SJSA1 (cell line): ENCODE data around the gene RXFP1. TPM values are rescaled to one million over a fixed set of nuclear protein-coding genes. Genes with fewer than 3 reads are reported as not detected.

Experiments used
- DNase-seq, 2 experiments: peaks; one replicate each; pipeline ENCODE4 v3.0.0-alpha.2; 2015 to 2020; ENCODE audit warnings: low spot score in 2 of 2, low read depth in 1 of 2
- H3K27ac ChIP-seq: fragments of 250-450 bp; sonication (Bioruptor Pico); 2 replicates; pipeline ENCODE4 v1.5.1; 2020; ENCODE audit warnings: mild to moderate bottlenecking, moderate library complexity
- H3K27me3 ChIP-seq: fragments of 250-450 bp; sonication (Bioruptor Pico); replicated peaks from 2 replicates; pipeline ENCODE4 v1.5.1; 2020; ENCODE audit warnings: mild to moderate bottlenecking, moderate library complexity
- H3K36me3 ChIP-seq: fragments of 250-450 bp; sonication (Bioruptor Pico); 2 replicates; pipeline ENCODE4 v1.5.1; 2020; ENCODE audit warnings: mild to moderate bottlenecking
- H3K4me1 ChIP-seq: fragments of 250-450 bp; sonication (Bioruptor Pico); replicated peaks from 2 replicates; pipeline ENCODE4 v1.6.1; 2021; ENCODE audit warnings: mild to moderate bottlenecking
- H3K4me3 ChIP-seq: fragments of 250-450 bp; sonication (Bioruptor Pico); 2 replicates; pipeline ENCODE4 v1.5.1; 2020; ENCODE audit warnings: mild to moderate bottlenecking
- H3K9me3 ChIP-seq: fragments of 250-450 bp; sonication (Bioruptor Pico); replicated peaks from 2 replicates; pipeline ENCODE4 v1.5.1; 2020; ENCODE audit warnings: mild to moderate bottlenecking
- total RNA-seq: library from RNA; depleted of rRNA; stranded (reverse); fragments of >200 nt; shearing (Covaris generic); gene quantifications from 2 replicates; pipeline ENCODE4 v1.2.3, GENCODE V29; 2014

Gene RXFP1
- total RNA-seq, 1 experiment from 2014 or later, result 2.2 TPM

- DNase-seq, result no peak
- Histone ChIP-seq H3K27me3 (no peaks in the 10 kb centered on the region), H3K27ac (no peak overlapping the region), H3K9me3 (no peaks in the 10 kb centered on the region), H3K4me1 (no peaks in the 10 kb centered on the region), H3K4me3 (no peak overlapping the region), H3K36me3 (no peaks in the 10 kb centered on the region)
Observed at GRCh38 chr4:158571736-158572135, 50.1 kb downstream of the RXFP1 start.

GRCh38 chr4:158572608-158573007 lies 50.9 kb downstream of the RXFP1 start:
- Histone ChIP-seq H3K4me3 (no peak overlapping the region), H3K27ac (no peak overlapping the region), H3K4me1 (no peaks in the 10 kb centered on the region), H3K9me3 (no peaks in the 10 kb centered on the region), H3K36me3 (no peaks in the 10 kb centered on the region), H3K27me3 (0 out of 2 replicates have a peak, but pooled peaks cover 3% of the 10 kb centered on the region)
- DNase-seq, result no peak

DNA sequence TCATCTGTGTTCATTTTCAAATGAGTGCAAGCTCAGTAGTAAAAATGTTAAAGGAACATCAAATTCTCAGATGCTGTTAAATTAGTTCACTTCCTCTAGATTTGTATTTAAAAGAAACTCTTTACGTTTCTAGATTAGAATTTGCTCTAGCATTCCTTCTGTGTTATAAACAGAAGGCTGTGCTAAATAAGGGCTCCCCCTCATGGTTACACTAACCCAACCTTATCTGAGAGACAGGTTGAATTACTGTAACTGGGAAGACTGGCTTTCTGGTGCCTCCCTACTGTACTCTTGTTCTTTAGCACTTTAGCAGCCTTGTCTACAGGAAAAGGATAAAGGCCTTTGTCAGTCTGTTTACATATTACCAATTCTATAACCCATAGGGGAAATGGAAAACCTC lies 56.8 kb downstream of the RXFP1 start:
- Histone ChIP-seq H3K27ac (no peak overlapping the region), H3K36me3 (no peaks in the 10 kb centered on the region), H3K9me3 (no peaks in the 10 kb centered on the region), H3K4me3 (no peak overlapping the region), H3K4me1 (no peaks in the 10 kb centered on the region), H3K27me3 (peaks cover 7% of the 10 kb centered on the region)
- no peak for DNase-seq

GRCh38 chr4:158580064-158580463 lies 58.4 kb downstream of the RXFP1 start:
- no peaks in the 10 kb centered on the region for H3K36me3 ChIP-seq
- H3K4me1 ChIP-seq, result no peaks in the 10 kb centered on the region
- peaks cover 7% of the 10 kb centered on the region for H3K27me3 ChIP-seq
- DNase-seq, result no peak
- H3K4me3 ChIP-seq, result no peak overlapping the region
- no peak overlapping the region for H3K27ac ChIP-seq
- H3K9me3 ChIP-seq, result no peaks in the 10 kb centered on the region

DNA sequence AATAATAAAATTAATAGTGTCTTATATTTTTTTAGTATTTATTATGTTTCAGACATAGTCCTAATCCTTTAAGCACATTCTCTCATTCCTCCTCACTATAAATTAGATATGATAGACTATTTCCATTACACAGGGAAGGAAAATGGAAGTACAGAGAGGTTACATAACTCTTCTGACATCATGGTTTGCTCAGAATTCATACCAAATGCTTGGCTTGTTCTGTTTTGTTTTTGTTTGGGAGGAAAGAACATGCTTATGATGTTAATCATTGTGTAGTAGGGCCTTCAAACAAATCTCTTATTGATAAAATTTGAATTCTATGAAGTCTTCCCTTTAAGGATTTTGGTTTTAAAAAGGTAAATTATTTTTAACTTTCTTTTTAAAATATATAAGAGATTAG lies 59.5 kb downstream of the RXFP1 start:
- Histone ChIP-seq H3K27ac (no peak overlapping the region), H3K36me3 (no peaks in the 10 kb centered on the region), H3K4me1 (no peaks in the 10 kb centered on the region), H3K27me3 (peaks cover 8% of the 10 kb centered on the region), H3K4me3 (no peak overlapping the region), H3K9me3 (no peaks in the 10 kb centered on the region)
- DNase-seq, result no peak

DNA sequence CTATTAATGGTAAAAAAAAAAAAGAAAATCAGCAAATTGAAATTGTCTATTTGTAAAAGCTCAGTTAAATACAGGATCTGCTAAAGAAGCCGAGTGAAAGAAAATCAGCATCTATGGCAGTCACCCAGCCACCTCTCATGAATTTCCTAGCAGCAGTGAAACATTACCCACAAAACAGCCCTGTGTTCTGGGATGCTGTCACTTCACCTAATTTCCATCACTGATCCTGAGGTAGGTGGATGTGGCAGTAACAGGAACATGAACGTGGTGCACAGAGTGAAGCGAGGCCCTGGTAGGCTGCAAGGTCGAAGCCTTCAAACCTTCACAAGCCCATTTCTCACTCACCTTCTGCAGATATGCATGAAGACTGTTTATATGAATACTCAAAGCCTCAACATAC lies 65.2 kb downstream of the RXFP1 start:
- Histone ChIP-seq H3K27me3 (peaks cover 5% of the 10 kb centered on the region), H3K4me3 (no peak overlapping the region), H3K9me3 (no peaks in the 10 kb centered on the region), H3K36me3 (no peaks in the 10 kb centered on the region), H3K4me1 (no peaks in the 10 kb centered on the region), H3K27ac (no peak overlapping the region)
- DNase-seq, result no peak

DNA sequence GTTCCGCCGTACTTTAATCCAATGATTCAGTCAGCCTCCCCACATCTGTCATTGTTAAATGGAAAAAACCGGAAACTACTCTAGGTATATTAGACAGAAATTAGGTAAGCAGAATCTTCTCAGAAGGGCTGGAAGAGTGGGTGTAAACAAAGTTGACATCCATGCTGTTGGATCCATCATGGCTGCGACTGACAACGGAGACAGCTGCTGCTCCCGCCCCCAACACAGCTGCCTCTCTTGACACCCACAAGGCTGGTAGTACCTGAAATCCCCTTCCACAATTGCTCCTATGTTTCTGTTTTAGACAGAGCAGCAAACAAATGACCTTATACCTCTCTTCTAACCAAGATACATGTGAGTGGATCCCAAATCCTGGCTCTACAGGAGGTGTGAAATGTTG lies 66.6 kb downstream of the RXFP1 start:
- no peak overlapping the region for H3K27ac ChIP-seq
- H3K36me3 ChIP-seq, result no peaks in the 10 kb centered on the region
- no peak overlapping the region for H3K4me3 ChIP-seq
- no peaks in the 10 kb centered on the region for H3K4me1 ChIP-seq
- H3K27me3 ChIP-seq, result peaks cover 5% of the 10 kb centered on the region
- no peak for DNase-seq
- no peaks in the 10 kb centered on the region for H3K9me3 ChIP-seq

DNA sequence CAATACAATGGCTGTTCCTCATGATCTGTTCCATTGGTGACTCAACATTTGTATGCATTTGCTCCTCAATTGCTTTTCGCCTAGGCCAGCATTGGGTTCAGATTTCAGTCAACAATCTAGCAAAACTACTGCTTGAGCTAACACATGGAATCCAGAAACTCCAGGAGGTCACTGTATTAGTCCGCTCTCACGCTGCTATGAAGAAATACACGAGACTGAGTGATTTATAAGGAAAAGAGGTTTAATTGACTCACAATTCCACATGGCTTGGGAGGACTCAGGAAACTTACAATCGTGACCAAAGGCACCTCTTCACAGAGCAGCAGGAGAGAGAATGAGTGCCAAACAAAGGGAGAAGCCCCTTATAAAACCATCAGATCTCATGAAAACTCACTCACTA lies 67.1 kb downstream of the RXFP1 start:
- no peaks in the 10 kb centered on the region for H3K9me3 ChIP-seq
- no peak for DNase-seq
- no peaks in the 10 kb centered on the region for H3K4me1 ChIP-seq
- peaks cover 5% of the 10 kb centered on the region for H3K27me3 ChIP-seq
- H3K27ac ChIP-seq, result no peak overlapping the region
- H3K4me3 ChIP-seq, result no peak overlapping the region
- no peaks in the 10 kb centered on the region for H3K36me3 ChIP-seq

DNA sequence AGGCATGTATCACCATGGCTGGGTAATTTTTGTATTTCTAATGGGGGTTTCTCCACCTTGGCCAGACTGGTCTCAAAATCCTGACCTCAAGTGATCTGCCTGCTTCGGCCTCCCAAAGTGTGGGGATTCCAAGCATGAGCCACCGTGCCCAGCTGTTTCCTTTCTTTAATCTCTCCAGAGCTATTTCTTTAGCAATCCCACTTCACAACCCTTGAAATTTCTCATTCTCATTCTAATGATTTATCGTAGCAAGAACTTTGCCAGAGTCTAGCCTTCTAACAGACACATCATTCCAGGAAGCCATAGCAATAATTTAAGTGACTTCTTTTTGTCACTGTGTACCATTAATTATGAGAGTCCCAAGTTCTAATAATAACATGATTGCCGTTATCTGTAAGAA lies 68.6 kb downstream of the RXFP1 start:
- Histone ChIP-seq H3K4me3 (no peak overlapping the region), H3K9me3 (no peaks in the 10 kb centered on the region), H3K27me3 (peaks cover 5% of the 10 kb centered on the region), H3K27ac (no peak overlapping the region), H3K36me3 (no peaks in the 10 kb centered on the region), H3K4me1 (no peaks in the 10 kb centered on the region)
- DNase-seq, result no peak

DNA sequence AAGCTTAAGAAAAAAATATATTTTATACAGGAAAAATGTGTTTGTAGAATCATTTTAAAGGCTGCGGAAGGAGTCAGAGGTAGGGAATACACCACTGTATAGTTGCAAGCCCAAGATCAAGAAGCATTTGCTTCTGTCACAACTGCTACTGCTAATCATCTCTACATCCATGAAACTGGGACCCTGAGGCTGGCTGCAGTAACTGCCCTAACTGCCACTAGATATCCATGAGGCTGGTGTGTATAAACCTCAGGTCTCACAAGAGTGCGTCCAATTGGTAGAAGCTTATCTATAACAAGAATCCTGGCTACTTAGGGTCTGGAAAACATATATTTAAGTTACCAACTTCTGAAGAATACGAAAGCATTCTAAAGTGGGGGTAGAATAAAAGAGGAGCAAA lies 69.1 kb downstream of the RXFP1 start:
- Histone ChIP-seq H3K27me3 (peaks cover 5% of the 10 kb centered on the region), H3K4me3 (no peak overlapping the region), H3K4me1 (no peaks in the 10 kb centered on the region), H3K9me3 (no peaks in the 10 kb centered on the region), H3K36me3 (no peaks in the 10 kb centered on the region), H3K27ac (no peak overlapping the region)
- no peak for DNase-seq

DNA sequence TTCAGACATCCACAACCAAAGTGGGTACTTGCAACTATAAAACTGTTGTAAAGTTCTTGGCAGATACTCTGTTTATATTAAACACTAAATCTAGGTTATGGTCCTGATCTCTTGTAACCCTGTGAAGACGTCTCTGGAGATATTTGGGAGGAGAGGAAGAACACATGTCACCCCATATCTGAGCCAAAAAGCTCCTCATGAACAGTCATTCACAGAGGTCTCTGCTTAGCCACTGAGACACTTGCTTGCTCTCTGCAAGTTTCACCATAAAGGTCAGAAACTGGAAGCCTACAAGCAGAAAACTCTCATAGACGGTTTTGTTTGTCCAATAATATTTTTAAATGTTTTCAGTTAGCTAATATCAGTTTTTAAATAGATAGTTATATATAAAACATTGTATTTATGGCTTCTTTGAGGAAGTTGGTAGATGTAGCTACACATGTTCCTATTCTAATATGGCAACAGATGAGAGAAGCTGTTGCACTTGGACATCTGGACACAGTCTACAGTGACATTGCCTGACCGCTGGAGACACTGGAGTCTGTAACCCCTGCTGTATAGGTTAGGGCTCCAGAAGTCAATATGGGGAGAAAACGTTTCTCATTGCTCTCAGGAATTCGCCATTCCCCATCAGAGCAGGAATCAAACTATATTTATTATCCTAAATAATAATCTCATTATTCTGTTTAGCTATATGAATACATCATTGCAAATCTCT lies 76.4 kb downstream of the RXFP1 start:
- no peak for DNase-seq
- H3K27me3 ChIP-seq, result peaks cover 4% of the 10 kb centered on the region; the same call in 1 of the 2 replicates
- H3K36me3 ChIP-seq, result no peaks in the 10 kb centered on the region
- H3K9me3 ChIP-seq, result no peaks in the 10 kb centered on the region
- H3K4me1 ChIP-seq, result no peaks in the 10 kb centered on the region
- no peak overlapping the region for H3K4me3 ChIP-seq
- no peak overlapping the region for H3K27ac ChIP-seq

- Histone ChIP-seq H3K9me3 (no peaks in the 10 kb centered on the region), H3K4me1 (no peaks in the 10 kb centered on the region), H3K4me3 (no peak overlapping the region), H3K27ac (no peak overlapping the region), H3K36me3 (no peaks in the 10 kb centered on the region), H3K27me3 (peaks cover 4% of the 10 kb centered on the region; the same call in 1 of the 2 replicates)
- no peak for DNase-seq
Observed at GRCh38 chr4:158599150-158599549, 77.5 kb downstream of the RXFP1 start.

DNA sequence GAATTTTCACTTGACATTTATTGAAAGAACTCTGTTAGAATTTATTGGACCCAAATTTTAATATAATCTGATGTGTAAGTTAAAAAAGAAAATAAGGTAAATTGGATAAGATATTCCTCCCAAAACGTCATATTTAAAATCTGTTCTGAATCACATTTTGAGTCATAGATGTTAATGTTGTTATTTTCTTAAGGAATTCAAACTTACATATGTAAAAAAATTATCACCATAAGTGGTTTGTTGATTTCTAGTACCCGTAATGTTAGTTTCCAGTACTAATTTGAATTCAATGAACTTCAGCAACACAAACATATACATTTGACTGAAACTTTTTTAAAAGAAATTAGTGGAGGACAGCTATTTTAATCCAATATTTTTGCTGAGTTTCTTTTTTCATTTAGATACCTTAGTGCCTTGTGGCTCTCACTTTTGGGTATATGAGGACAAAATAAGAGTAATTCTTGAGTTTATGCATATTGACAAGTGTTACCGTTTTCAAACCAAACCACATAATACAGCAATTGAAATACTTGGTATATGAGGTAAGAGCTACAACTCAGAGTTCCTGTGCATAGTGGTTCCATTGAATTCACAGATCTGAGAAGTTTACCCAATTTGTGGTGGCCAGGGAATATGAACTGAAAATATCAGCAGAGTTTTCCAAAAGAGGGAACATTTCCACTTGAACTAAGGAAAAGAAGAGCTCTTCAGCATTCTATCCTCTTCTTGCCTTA lies 78.2 kb downstream of the RXFP1 start:
- peaks cover 4% of the 10 kb centered on the region; the same call in 1 of the 2 replicates for H3K27me3 ChIP-seq
- H3K4me3 ChIP-seq, result no peak overlapping the region
- DNase-seq, result no peak
- H3K36me3 ChIP-seq, result no peaks in the 10 kb centered on the region
- H3K9me3 ChIP-seq, result no peaks in the 10 kb centered on the region
- no peaks in the 10 kb centered on the region for H3K4me1 ChIP-seq
- no peak overlapping the region for H3K27ac ChIP-seq

DNA sequence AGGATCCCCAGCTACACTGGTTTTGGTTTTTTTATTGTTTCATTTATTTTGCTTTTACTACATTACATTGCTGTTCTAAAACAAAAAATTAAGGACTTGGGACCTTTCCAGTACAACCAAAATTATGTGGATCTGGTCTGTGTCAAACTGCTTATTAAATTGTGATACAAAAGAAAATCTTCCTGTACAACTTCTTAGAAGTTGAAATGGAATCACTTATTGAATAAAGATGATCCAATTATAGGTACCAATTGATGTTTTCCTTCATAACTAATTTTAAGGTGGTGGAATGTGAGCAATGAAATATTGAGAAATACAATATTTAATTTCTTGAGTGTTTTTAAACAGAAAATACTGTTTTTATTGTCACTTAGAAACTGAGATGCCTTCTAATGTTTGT lies 82.7 kb downstream of the RXFP1 start:
- Histone ChIP-seq H3K27me3 (0 out of 2 replicates have a peak, but pooled peaks cover 2% of the 10 kb centered on the region), H3K9me3 (no peaks in the 10 kb centered on the region), H3K27ac (no peak overlapping the region), H3K36me3 (no peaks in the 10 kb centered on the region), H3K4me1 (no peaks in the 10 kb centered on the region), H3K4me3 (no peak overlapping the region)
- no peak for DNase-seq
